ENCODE data around the gene KIF26B.

Gene KIF26B

GRCh38 chr1:245679821-245680780 is 525.3 kb downstream of the KIF26B start:
- Histone ChIP-seq H3K9me3 (ENCODE audit: insufficient read depth, low read length) (no peaks in the 10 kb centered on the region), H3K36me3 (ENCODE audit: insufficient read depth, insufficient read length, low read length) (no peaks in the 10 kb centered on the region), H3K9ac (ENCODE audit: insufficient read length, low read depth) (no peak overlapping the region), H3K4me3 (ENCODE audit: insufficient read length, low read depth) (no peak overlapping the region), H3K4me1 (ENCODE audit: insufficient read depth, insufficient read length) (no peaks in the 10 kb centered on the region), H3K27me3 (ENCODE audit: insufficient read depth, insufficient read length) (no peaks in the 10 kb centered on the region)
- TF ChIP-seq SUZ12 (IDR thresholded peaks at IDR 0.05; ENCODE audit: extremely low read depth, insufficient read depth, insufficient read length) (no peak), YY1 (IDR thresholded peaks at IDR 0.05; ENCODE audit: insufficient read depth, insufficient read length) (no peak), ZNF274 (IDR thresholded peaks at IDR 0.05; ENCODE audit: low read depth, low read length) (no peak)
- no peak for DNase-seq (ENCODE audit: low read depth, low spot score)

DNA sequence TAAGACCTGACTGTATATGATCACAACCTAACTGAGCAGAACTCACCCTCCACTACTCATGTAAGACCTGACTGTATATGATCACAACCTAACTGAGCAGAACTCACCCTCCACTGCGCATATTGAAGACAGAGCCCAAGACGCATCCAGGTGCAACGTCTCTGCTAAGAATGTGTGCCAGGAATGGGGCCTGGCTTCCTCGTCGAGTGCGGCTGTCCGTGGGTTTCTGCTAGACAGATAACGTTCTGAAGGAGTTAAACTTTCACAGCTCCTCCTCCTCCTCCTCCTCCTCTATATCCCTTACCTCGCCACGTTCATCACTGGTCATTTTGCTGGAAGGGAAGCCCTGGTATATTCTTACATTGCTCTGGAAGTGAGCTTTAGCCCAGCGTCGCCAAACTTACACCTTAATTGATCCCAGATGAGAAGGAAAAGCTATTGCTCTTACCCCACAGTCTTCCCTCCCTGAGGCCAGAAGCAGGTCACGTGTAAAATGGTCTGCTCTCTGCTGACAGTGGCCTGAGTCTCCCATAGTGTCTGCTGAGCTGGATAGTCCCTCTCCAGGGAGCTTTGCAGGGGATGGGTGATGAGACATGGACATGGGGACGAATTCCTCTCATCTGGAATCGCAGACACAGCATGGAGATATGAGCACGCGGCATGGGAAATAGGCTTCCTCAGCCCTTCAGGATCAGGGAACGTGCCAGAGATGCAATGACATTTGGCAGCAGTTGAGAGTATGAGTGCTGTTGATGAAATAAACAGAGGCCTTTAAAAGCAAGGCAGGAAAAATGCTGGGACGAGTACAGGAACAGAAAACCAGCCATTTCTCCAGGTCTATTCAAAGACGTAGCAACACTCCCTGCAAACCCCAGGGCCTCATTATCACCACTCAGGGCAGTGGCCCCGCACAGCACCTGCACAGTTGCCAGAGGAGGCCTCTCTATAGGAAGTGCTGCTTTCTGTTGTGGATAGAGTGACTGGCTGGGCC is 528.1 kb downstream of the KIF26B start:
- no peak for DNase-seq (ENCODE audit: low read depth, low spot score)
- Histone ChIP-seq H3K36me3 (ENCODE audit: insufficient read depth, insufficient read length, low read length) (no peaks in the 10 kb centered on the region), H3K27me3 (ENCODE audit: insufficient read depth, insufficient read length) (no peaks in the 10 kb centered on the region), H3K4me3 (ENCODE audit: insufficient read length, low read depth) (no peak overlapping the region), H3K9me3 (ENCODE audit: insufficient read depth, low read length) (no peaks in the 10 kb centered on the region), H3K9ac (ENCODE audit: insufficient read length, low read depth) (no peak overlapping the region), H3K4me1 (ENCODE audit: insufficient read depth, insufficient read length) (peaks cover 2% of the 10 kb centered on the region)
- TF ChIP-seq YY1 (IDR thresholded peaks at IDR 0.05; ENCODE audit: insufficient read depth, insufficient read length) (no peak), SUZ12 (IDR thresholded peaks at IDR 0.05; ENCODE audit: extremely low read depth, insufficient read depth, insufficient read length) (no peak), ZNF274 (IDR thresholded peaks at IDR 0.05; ENCODE audit: low read depth, low read length) (no peak)

DNA sequence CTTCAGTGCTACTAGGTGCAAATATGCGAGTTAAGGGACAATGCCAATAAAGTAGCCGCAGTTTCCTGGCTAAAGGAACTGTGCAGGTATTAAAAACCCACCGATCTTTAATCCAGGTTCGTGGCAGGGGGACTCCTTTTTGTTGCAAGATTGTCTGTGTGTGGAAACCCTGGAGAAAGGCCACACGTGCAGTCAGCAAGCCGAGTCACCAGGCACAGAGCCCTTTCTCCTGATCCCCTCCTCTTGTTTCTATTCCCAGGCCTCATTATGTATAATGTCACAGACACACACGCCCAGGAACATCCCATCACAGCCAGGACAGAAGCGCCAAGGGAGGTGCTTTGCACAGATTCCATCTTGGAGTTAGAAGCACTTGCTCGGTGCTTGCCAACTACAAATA is 528.9 kb downstream of the KIF26B start:
- Histone ChIP-seq H3K36me3 (ENCODE audit: insufficient read depth, insufficient read length, low read length) (no peaks in the 10 kb centered on the region), H3K27me3 (ENCODE audit: insufficient read depth, insufficient read length) (no peaks in the 10 kb centered on the region), H3K9me3 (ENCODE audit: insufficient read depth, low read length) (no peaks in the 10 kb centered on the region), H3K9ac (ENCODE audit: insufficient read length, low read depth) (no peak overlapping the region), H3K4me1 (ENCODE audit: insufficient read depth, insufficient read length) (peaks cover 2% of the 10 kb centered on the region), H3K4me3 (ENCODE audit: insufficient read length, low read depth) (no peak overlapping the region)
- TF ChIP-seq ZNF274 (IDR thresholded peaks at IDR 0.05; ENCODE audit: low read depth, low read length) = no peak
- TF ChIP-seq SUZ12 (IDR thresholded peaks at IDR 0.05; ENCODE audit: extremely low read depth, insufficient read depth, insufficient read length) = no peak
- no peak for TF ChIP-seq YY1 (IDR thresholded peaks at IDR 0.05; ENCODE audit: insufficient read depth, insufficient read length)
- no peak for DNase-seq (ENCODE audit: low read depth, low spot score)

- H3K36me3 ChIP-seq (ENCODE audit: insufficient read depth, insufficient read length, low read length) = no peaks in the 10 kb centered on the region
- no peak overlapping the region for H3K4me3 ChIP-seq (ENCODE audit: insufficient read length, low read depth)
- no peaks in the 10 kb centered on the region for H3K9me3 ChIP-seq (ENCODE audit: insufficient read depth, low read length)
- DNase-seq (ENCODE audit: low read depth, low spot score) = no peak
- H3K9ac ChIP-seq (ENCODE audit: insufficient read length, low read depth) = no peak overlapping the region
- no peaks in the 10 kb centered on the region for H3K27me3 ChIP-seq (ENCODE audit: insufficient read depth, insufficient read length)
- TF ChIP-seq SUZ12 (IDR thresholded peaks at IDR 0.05; ENCODE audit: extremely low read depth, insufficient read depth, insufficient read length) = no peak
- no peak for TF ChIP-seq YY1 (IDR thresholded peaks at IDR 0.05; ENCODE audit: insufficient read depth, insufficient read length)
- TF ChIP-seq ZNF274 (IDR thresholded peaks at IDR 0.05; ENCODE audit: low read depth, low read length) = no peak
- H3K4me1 ChIP-seq (ENCODE audit: insufficient read depth, insufficient read length) = peaks cover 2% of the 10 kb centered on the region
These were observed 529.4 kb downstream of the KIF26B start for GRCh38 chr1:245684166-245684565.

DNA sequence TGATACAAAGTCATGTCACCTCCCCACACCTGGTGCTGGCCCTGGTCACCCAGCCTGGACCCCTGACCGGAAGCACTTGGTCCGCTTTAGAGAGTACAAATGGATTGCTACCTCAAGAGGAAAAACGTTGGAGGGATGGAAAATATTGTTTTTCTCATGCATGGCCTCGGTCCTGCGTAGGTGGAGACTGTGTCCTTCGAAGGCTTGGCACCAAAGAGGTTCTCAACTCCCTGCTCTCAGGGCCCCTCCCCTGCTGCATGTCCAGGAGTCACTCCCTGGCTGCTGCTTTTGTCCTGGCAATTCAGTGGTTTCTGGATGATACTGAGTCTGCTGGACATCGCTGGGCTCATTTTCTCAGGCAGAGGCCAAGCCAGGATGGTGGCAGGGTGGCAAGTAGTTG is 529.8 kb downstream of the KIF26B start:
- TF ChIP-seq ZNF274 (IDR thresholded peaks at IDR 0.05; ENCODE audit: low read depth, low read length) (no peak), SUZ12 (IDR thresholded peaks at IDR 0.05; ENCODE audit: extremely low read depth, insufficient read depth, insufficient read length) (no peak), YY1 (IDR thresholded peaks at IDR 0.05; ENCODE audit: insufficient read depth, insufficient read length) (no peak)
- Histone ChIP-seq H3K9ac (ENCODE audit: insufficient read length, low read depth) (no peak overlapping the region), H3K9me3 (ENCODE audit: insufficient read depth, low read length) (no peaks in the 10 kb centered on the region), H3K27me3 (ENCODE audit: insufficient read depth, insufficient read length) (no peaks in the 10 kb centered on the region), H3K36me3 (ENCODE audit: insufficient read depth, insufficient read length, low read length) (no peaks in the 10 kb centered on the region), H3K4me3 (ENCODE audit: insufficient read length, low read depth) (no peak overlapping the region), H3K4me1 (ENCODE audit: insufficient read depth, insufficient read length) (peaks cover 2% of the 10 kb centered on the region)
- DNase-seq (ENCODE audit: low read depth, low spot score) = no peak

DNA sequence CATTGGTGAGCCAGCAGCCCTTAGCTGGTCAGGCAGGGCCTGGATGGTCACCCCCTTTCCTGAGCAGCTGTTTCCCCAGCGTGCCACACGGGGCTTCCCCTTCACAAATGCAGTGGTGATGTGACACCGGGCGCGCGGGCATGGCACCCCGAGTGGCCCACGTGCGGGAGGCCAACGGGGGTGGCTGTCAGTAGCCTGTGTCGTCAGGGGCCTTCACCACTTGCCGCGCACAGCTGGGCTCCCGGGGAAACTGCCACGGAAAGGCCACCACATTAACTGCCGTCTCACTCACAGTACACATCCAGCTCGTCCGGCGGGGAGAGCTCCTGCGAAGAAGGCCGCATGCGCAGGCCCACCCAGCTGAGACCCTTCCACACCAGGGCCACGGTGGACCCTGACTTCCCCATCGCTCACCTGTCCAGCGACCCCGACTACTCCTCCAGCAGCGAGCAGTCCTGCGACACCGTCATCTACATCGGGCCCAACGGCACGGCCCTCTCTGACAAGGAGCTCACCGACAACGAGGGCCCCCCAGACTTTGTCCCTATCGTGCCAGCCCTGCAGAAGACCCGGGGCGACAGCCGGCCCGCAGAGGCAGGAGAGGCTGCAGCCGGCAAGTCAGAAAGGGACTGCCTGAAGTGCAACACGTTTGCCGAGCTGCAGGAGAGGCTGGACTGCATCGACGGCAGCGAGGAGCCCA is 530.5 kb downstream of the KIF26B start:
- H3K9ac ChIP-seq (ENCODE audit: insufficient read length, low read depth) = no peak overlapping the region
- H3K27me3 ChIP-seq (ENCODE audit: insufficient read depth, insufficient read length) = no peaks in the 10 kb centered on the region
- H3K4me3 ChIP-seq (ENCODE audit: insufficient read length, low read depth) = no peak overlapping the region
- no peak for DNase-seq (ENCODE audit: low read depth, low spot score)
- peaks cover 2% of the 10 kb centered on the region for H3K4me1 ChIP-seq (ENCODE audit: insufficient read depth, insufficient read length)
- H3K36me3 ChIP-seq (ENCODE audit: insufficient read depth, insufficient read length, low read length) = no peaks in the 10 kb centered on the region
- no peaks in the 10 kb centered on the region for H3K9me3 ChIP-seq (ENCODE audit: insufficient read depth, low read length)
- TF ChIP-seq SUZ12 (IDR thresholded peaks at IDR 0.05; ENCODE audit: extremely low read depth, insufficient read depth, insufficient read length) (no peak), ZNF274 (IDR thresholded peaks at IDR 0.05; ENCODE audit: low read depth, low read length) (no peak), YY1 (IDR thresholded peaks at IDR 0.05; ENCODE audit: insufficient read depth, insufficient read length) (no peak)

All from NT2/D1 (cell line).